G401 (cell line): ENCODE results near the gene CDK19. TPM values are rescaled to one million over a fixed set of nuclear protein-coding genes. Genes with fewer than 3 reads are reported as not detected.

ENCODE experiments used
- DNase-seq: peaks from one replicate; pipeline ENCODE4 v3.0.0-alpha.2; 2015; ENCODE audit warnings: low spot score
- in situ Hi-C: cut with HindIII; loops from 2 replicates; pipeline ENCODE4 v1.10.0; 2016; ENCODE audit warnings: low sequenced_read_pairs, mixed read lengths
- total RNA-seq: library from RNA; depleted of rRNA; stranded (reverse); fragments of >200 nt; shearing (Covaris generic); gene quantifications from 2 replicates; pipeline ENCODE4 v1.2.3, GENCODE V29; 2014

Gene CDK19
- total RNA-seq, 1 experiment from 2014 or later = 17.2 TPM

DNA sequence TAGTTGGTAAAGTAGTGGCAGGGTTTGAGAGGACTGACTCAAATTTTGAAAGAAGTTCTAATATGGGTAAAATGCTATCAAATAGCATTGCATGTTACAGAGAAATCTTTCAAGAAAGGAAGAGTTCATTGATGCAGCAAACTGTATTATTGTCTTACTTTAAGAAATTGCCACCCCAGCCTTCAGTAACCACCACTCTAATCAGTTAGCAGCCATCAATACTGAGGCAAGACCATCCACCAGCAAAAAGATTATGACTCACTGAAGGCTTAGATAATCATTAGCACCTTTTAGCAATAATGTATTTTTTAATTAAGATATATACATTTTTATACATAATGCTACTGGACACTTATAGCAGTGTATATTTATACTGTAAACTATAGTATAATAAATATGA lies 138.9 kb downstream of the CDK19 start:
- in situ Hi-C loops = no loop called here

DNA sequence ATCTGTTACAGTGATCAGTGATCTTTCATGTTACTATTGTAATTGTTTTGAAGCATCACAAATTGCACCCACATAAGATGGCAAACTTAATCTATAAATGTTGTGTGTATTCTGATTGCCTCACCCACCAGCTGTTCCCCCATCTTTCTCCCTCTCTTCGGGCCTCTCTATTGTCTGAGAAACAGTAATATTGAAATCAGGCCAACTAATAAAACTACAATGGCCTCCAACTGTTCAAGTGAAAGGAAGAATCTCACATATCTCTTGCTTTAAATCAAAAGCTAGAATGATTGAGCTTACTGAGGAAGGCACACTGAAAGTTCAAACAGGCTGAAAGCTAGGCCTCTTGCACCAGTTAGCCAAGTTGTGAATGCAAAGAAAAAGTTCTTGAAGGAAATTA lies 141.2 kb downstream of the CDK19 start:
- in situ Hi-C loops = no loop called here
- DNase-seq = no peak

More for the DNA sequence above, 138.9 kb downstream of the CDK19 start:
- no peak for DNase-seq

GRCh38 chr6:110672122-110672521 lies 143.1 kb downstream of the CDK19 start:
- DNase-seq = no peak
- in situ Hi-C loops = no loop called here

DNA sequence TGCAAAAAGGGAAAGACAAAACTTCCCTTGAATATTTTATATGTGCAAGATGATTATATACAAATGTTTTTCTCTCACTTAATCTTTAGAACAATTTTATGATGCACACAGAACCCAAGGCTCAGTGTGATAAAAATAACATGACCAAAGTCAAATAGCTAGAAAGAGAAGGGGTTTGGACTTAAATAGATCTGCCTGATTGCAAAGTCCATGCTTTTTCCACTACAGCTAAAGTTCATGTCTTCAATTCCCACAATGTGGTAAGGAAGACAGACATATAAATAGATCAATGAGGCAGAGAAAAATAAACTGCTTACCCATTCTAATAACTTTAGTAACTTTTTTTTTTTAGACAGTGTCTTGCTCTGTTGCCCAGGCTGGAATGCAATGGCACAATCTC lies 143.8 kb downstream of the CDK19 start:
- in situ Hi-C loops = no loop called here
- DNase-seq = no peak

- no peak for DNase-seq
- in situ Hi-C loops = no loop called here
These were observed 149.7 kb downstream of the CDK19 start for GRCh38 chr6:110665600-110665999.

DNA sequence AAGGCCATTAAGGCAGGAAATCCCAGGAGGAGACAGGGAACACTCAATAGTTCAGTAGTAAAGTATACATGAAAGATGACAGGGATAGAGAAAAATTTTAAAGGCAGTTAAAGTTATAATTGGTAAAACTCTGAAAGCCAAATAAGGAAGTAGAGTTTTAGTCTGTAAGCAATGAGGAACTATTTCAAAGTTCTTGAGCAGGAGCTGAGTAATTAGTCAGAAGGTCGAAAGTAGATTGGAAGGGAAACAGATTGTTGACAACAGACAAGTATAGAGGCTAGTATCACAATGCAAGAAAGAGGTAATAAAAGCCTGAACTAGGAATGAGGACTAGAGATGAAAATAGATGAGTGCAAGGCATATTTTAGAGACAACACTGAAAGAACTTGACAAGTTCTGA lies 150.3 kb downstream of the CDK19 start:
- DNase-seq = no peak
- in situ Hi-C loops = no loop called here

DNA sequence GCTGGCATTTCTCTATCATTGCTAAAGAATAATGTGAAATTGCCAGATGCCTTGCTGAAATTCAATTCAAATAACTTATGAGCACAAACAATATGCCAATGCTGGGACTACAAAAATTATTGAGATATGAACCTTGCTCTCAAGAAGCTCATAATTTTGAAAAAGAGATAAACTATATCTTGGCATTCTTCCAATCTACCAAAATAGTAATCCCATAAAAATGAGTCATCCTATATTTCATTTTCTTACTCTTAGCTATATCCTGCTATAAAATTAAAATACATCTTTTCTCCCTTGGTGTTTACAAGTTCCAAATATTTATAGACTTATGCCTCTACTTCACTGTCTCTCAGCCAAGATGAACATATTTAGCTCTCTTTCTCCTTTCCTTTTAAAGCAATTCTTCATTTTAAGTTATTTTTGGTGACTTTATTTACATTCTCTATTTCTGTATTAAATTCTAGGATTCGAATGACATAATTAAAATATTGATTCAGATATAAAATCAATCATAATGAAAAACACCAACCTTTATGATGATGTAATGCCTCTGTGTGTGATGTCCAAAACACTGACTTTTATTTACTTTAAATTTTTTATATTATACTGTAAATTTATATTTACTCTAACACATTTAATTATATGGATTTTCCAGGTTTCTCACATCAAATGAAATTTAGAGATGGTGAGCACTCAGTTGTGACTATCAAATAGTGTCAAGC lies 152.6 kb downstream of the CDK19 start:
- in situ Hi-C loops = no loop called here
- DNase-seq = no peak

DNA sequence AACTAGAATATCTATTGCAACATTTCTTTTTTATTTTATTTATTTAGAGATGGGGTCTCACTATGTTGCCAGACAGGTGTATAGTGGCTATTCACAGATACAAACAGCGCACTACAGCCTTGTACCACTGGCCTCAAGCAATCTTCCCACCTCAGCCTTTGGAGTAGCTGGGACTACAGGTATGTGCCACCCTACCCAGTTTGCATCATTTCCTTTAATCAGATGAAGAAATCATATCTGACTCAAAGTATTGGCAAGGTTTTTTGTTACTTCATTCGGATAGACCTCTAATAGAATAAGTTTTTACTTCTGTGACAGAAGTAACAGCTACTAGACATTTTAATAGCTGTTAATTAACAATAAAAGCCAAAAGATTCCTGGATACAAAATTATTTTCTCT lies 153.9 kb downstream of the CDK19 start:
- no peak for DNase-seq
- in situ Hi-C loops = no loop called here

DNA sequence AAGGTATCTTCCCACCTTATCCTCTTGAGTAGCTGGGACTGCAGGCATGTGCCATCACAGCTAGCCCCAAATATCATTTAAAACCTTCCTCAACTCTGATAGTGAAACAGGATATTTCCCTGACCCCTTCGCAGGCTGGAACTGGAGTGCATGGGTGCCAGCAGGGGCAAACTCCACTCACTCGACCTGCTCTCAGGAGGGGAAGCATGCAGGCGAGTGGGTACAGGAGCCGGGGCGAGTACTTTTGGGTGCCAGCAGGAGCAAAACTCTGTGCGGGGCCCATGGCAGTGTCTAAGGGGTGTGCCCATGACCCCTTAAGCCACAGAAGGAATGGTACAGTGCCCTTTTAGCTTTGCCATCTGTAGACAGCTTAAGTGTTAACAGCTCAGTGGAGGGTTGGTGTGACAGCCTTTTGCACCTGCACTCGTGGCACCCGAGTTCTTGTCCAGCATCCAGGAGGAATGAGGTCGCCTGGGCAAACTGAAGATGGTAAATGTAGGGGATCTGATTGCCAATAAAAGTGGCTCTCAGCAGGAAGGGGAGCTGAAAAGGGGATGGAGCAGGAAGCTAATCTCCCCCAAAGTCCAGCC lies 155.1 kb downstream of the CDK19 start:
- no peak for DNase-seq
- in situ Hi-C loops = no loop called here

DNA sequence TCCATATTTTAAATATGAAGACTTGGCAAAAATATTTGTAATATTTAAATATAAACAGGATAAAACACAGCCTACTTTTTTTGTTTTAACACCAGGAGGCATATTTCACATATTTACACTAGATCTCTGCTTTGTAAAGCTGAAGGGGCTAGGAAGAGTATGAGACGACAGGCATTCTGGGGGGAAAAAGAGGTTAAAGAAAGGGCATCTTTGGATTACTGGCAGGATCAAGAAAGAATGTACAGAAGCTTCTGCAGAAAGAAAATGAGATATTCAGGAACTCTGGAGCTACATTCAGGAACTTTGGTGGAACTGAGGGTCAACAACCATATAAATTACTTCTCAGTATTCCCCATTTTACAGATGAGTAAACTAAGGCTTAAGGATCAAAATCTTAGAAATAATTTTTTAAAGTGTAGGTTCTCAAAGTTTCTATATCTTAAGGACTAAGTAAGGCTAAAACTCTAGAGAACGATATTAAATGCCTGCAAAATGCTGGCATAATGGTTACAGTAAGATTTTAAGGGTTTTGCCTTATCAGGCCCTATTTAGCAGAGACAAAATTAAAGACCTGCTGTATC lies 156.5 kb downstream of the CDK19 start:
- in situ Hi-C loops = no loop called here
- no peak for DNase-seq

DNA sequence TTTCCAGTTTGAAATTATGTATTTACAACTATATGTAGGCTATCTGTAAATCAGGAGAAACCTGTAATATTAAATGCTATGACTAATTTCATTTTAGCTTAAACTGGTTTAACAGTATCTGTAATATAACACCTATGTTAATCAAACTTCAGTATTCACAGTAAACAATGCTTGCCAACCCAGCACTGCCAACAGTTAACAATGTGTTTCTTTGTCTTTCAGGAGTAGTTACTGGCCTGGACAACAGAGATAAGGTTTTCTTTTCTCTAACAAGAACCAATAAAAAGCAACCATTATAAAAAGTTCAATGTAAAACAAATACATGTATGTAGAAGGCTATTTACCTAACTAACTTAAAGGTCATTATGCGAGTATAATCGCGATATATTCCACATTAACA lies 158.8 kb downstream of the CDK19 start:
- no peak for DNase-seq
- in situ Hi-C loops = no loop called here

DNA sequence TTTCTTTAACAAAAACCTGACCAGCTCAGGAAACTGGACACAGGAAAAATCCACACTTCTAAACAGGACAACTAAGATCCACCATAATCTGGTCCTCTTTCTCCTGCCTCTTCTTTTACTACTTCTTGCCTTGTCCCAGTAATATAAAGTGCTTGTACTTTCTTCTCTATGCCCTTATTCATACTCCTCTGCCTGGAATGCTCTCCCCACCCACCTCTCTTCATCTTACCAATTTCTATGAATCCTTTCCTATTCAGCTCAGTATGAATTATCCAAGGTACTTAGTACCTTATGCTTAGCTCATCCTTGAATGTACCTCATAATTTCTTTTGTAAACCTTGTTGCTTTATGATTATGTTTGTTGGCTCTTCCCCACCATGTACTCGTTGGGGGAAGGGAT lies 159.4 kb downstream of the CDK19 start:
- DNase-seq = no peak
- in situ Hi-C loops = no loop called here

DNA sequence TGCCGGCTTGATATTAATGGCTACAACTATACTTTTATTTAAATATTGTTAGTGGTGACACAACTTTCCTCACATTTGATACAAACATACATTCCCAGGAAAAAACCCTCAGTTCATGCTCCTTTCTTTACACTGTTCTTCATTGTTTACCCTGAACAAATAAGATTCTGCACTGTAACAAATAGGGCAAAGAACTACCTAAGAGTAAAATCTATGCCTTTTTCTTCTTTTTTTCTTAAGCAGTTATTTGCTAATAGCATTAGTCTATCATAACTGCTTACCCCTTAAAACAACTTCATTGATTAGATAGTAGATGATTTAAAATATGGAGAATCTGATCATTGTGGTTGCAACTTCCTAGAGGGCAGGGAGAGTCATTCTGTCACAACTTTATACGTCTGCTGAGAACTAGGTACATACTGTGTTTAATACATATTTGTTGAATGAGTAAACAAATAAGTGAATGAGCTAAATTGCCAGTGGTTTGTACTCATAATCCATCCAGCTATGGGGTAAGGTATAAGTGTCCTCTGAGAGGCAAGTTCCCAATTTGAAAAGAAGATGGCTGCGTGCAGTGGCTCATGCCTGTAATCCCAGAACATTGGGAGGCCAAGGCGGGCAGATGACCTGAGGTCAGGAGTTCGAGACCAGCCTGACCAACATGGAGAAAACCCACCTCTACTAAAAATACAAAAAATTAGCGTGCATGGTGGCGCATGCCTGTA lies 161.0 kb downstream of the CDK19 start:
- in situ Hi-C loops = no loop called here
- no peak for DNase-seq

DNA sequence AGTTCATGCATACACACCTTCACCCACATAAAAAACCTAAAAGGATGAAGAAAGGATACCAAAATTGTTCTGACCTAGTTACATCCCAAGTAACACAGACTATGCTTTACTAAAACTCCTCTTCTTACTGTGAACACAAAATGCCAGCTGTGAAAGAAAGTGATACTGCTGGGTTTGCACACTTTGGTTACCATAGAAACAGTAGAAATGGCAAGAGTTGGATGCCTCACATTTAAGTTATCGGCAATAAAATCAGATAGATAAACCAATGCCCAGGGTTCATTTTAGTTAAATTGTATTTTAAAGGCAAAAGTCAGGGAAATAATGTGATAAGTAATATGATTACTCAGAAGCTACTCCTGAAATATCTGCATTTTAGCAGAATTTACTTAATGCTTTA lies 161.9 kb downstream of the CDK19 start:
- in situ Hi-C loops = no loop called here
- DNase-seq = no peak

- in situ Hi-C loops = no loop called here
These were observed 162.7 kb downstream of the CDK19 start for GRCh38 chr6:110652520-110652919.

GRCh38 chr6:110650755-110651154 lies 164.5 kb downstream of the CDK19 start:
- no peak for DNase-seq
- in situ Hi-C loops = no loop called here

More at GRCh38 chr6:110652520-110652919, 162.7 kb downstream of the CDK19 start:
- no peak for DNase-seq

- DNase-seq = no peak
- in situ Hi-C loops = no loop called here
These were observed 165.6 kb downstream of the CDK19 start for GRCh38 chr6:110649704-110650103.

DNA sequence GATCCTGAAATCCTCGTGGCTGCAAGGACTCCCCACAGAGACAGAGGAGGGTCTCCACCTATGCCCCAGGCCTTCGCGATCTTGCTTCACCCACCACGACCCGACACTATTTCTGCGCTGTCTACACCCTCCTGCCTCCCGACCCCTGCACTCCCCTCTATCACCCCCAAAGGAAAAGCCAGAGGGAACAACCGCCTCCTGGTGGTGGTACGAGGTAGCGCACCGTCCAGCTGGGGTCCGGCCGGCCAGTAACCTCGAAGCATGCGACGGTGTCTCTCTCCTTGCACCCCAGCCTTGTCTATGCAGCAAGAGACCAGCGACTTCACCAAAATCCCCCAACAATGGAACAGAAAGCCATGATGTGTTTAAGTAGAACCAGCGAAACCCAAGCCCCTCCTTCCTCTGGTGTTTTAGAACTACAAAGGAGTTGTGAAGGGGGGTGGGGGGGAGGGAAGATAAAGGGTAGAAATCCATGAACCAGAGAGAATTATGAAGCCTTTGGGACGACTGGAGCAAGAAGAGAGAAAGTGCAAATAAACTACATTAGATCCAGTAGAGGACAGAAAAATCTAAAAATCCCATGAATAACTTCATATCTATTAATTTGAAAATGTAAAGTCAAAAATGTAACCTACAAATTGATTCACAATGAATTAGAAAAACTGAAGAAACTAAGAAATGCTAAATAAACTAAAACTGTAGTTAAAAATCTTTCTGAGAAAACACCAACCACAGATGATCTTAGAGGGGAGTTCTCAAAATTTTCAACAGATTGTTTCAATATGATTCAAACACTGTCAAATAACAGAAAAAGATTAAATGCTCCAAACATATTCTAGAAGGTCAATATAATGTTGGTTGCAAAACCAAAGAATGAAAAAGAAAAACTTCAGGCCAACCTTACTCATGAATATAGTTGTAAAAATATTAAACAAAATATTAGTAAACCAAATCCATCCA lies 168.0 kb downstream of the CDK19 start:
- in situ Hi-C loops = no loop called here
- no peak for DNase-seq

- in situ Hi-C loops = no loop called here
- DNase-seq = no peak
These were observed 168.9 kb downstream of the CDK19 start for GRCh38 chr6:110646419-110646698.
